NB4 (cell line): ENCODE data around the gene KCNAB2.
"Not testable (repeated sequence)": the region's sequence is repeated elsewhere in the genome, so short reads cannot be mapped to it uniquely, and the experiment has no call there.

Experiments
- DNase-seq: peaks from one replicate; pipeline ENCODE4 v3.0.0; 2010; ENCODE audit warnings: low read depth
- H3K4me3 ChIP-seq: one replicate; pipeline ENCODE4 v1.5.1; 2011; ENCODE audit warnings: mild to moderate bottlenecking, low read depth, low read length, moderate library complexity
- CTCF ChIP-seq: IDR thresholded peaks from one replicate; pipeline ENCODE4 v1.5.1; 2012; ENCODE audit warnings: low read depth, low read length
- MAX ChIP-seq: IDR thresholded peaks from 2 replicates; pipeline ENCODE4 v1.6.1; 2011; ENCODE audit warnings: low read depth, low read length
- MYC ChIP-seq: IDR thresholded peaks from 2 replicates; pipeline ENCODE4 v1.6.1; 2011; ENCODE audit warnings: low read depth, low read length
- POLR2A ChIP-seq: IDR thresholded peaks from 2 replicates; pipeline ENCODE4 v1.6.1; 2011; ENCODE audit warnings: mild to moderate bottlenecking; ENCODE audit not compliant: insufficient read length; ENCODE audit errors: extremely low read depth

KCNAB2 gene

GRCh38 chr1:6059866-6060265 is 14.2 kb downstream of the KCNAB2 start:
- no peak overlapping the region for H3K4me3 ChIP-seq
- TF ChIP-seq CTCF (no peak), MAX (no peak), POLR2A (no peak), MYC (no peak)
- DNase-seq, result no peak

GRCh38 chr1:6062670-6063069 is 17.0 kb downstream of the KCNAB2 start:
- no peak for DNase-seq
- no peak overlapping the region for H3K4me3 ChIP-seq
- TF ChIP-seq MYC, result no peak
- TF ChIP-seq POLR2A, result no peak
- no peak for TF ChIP-seq MAX
- TF ChIP-seq CTCF, result no peak

- DNase-seq, result peak; percentile 28
- not testable (repeated sequence) for H3K4me3 ChIP-seq
These were observed 17.9 kb downstream of the KCNAB2 start for GRCh38 chr1:6063532-6064053.

GRCh38 chr1:6065093-6065858 is 19.6 kb downstream of the KCNAB2 start:
- H3K4me3 ChIP-seq, result no peak overlapping the region
- no peak for TF ChIP-seq MYC
- no peak for TF ChIP-seq MAX
- no peak for TF ChIP-seq CTCF
- TF ChIP-seq POLR2A, result no peak
- no peak for DNase-seq

- no peak overlapping the region for H3K4me3 ChIP-seq
- DNase-seq, result no peak
- TF ChIP-seq POLR2A (no peak), CTCF (no peak), MAX (no peak), MYC (no peak)
These were observed 21.0 kb downstream of the KCNAB2 start for GRCh38 chr1:6066680-6067079.

GRCh38 chr1:6068073-6068472 is 22.4 kb downstream of the KCNAB2 start:
- TF ChIP-seq MAX (no peak), MYC (no peak), POLR2A (no peak), CTCF (no peak)
- no peak overlapping the region for H3K4me3 ChIP-seq
- no peak for DNase-seq
